ENCODE results near the gene DNAH11.

DNAH11 gene

DNA sequence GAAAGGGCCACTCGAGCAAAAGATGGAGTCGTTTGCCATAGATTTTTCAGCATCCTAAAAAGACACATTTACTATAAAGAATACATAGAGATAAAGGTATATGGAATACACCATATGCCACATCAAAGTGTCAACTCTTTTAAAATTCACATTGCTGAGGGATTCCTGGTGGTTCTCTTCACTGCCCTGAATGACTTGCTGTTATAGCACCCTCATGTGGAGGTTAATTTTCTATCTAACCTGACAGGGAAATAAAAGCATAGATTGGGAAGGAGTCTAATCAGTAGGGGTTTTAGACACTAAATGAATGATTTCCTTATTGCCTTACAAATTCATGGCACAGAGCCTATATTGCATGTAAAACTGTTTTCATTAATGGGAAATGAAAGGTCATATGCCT is 25.9 kb downstream of the DNAH11 start:
- DNase-seq: no peak
- WGBS (ENCODE audit: extremely low coverage, insufficient coverage, insufficient read length): no CpG with 5 or more reads among the region's 2 CpGs
- Histone ChIP-seq H2AK5ac (ENCODE audit: low read length) (no peak overlapping the region), H3K4me2 (ENCODE audit: low read length) (no peak overlapping the region), H3K9ac (ENCODE audit: low read length) (no peak overlapping the region), H3K79me1 (ENCODE audit: low read length) (no peaks in the 10 kb centered on the region), H3K4me3 (ENCODE audit: low read depth, low read length) (no peak overlapping the region), H2AFZ (ENCODE audit: insufficient read depth, low read length, poor library complexity) (no peak overlapping the region), H3K18ac (ENCODE audit: low read length) (no peak overlapping the region), H4K91ac (ENCODE audit: low read depth, low read length) (no peak overlapping the region), H3K9me3 (ENCODE audit: insufficient read depth, low read depth, low read length) (no peaks in the 10 kb centered on the region), H3K27me3 (ENCODE audit: insufficient read depth, low read length) (no peaks in the 10 kb centered on the region), H4K12ac (ENCODE audit: low read depth, low read length) (no peak overlapping the region), H3K27ac (ENCODE audit: low read depth, low read length) (no peak overlapping the region), H2BK120ac (ENCODE audit: insufficient read depth, low read length, poor library complexity) (no peak overlapping the region), H3K36me3 (ENCODE audit: control insufficient read depth in 1 of 2, insufficient read depth in 2 of 2, low read length in 2 of 2) (no peaks in the 10 kb centered on the region), H3K4me1 (ENCODE audit: control insufficient read depth in 1 of 2, insufficient read depth in 2 of 2, low read length in 2 of 2) (no peaks in the 10 kb centered on the region), H2BK5ac (ENCODE audit: low read depth, low read length, poor library complexity) (no peak overlapping the region), H3K79me2 (ENCODE audit: control insufficient read depth, insufficient read depth, low read length, poor library complexity) (no peaks in the 10 kb centered on the region), H3K14ac (ENCODE audit: low read length) (no peak overlapping the region), H2BK12ac (ENCODE audit: low read length) (no peak overlapping the region), H3K4ac (ENCODE audit: low read depth, low read length) (no peak overlapping the region), H3K23ac (ENCODE audit: low read length) (no peak overlapping the region), H4K8ac (ENCODE audit: low read depth, low read length) (no peak overlapping the region)

GRCh38 chr7:21572331-21573313 is 29.8 kb downstream of the DNAH11 start:
- no peak overlapping the region for H3K9ac ChIP-seq (ENCODE audit: low read length)

DNA sequence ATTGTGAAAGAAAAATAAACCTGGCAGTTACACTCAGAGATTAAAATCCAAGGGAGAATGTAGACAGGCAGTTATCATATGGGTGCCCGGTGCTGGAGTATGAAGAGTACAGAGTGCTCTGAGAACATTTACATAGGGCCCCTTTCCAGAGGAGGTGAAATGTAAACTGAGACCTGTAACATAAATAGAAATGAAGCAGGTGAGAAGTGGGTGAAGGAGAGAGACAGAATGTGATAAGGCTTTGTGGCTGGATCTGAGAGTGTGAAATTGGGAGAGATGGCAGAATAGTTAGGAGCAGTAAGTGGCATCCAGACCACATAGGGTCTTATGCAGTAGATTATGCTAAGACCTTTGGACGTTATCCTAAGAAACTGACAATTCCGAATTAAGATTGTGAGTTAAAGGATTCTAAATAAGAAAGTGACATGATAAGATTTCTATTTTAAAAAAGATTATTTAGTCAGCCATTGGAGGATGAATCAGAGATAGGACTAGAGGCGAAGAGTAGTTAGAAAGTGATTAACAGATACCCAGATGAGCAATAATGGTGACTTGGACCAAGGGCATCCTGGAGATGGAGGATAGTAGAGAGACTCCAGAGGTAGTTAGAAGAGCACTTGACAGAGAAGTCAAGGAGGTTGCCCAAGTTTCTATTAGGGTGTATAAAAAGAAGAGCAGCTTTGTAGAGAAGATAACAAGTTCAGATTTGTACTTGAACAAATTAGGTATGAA is 36.7 kb downstream of the DNAH11 start:
- Histone ChIP-seq H3K4me2 (ENCODE audit: low read length) (no peak overlapping the region), H2AFZ (ENCODE audit: insufficient read depth, low read length, poor library complexity) (no peak overlapping the region), H3K36me3 (ENCODE audit: control insufficient read depth in 1 of 2, insufficient read depth in 2 of 2, low read length in 2 of 2) (no peaks in the 10 kb centered on the region), H3K18ac (ENCODE audit: low read length) (no peak overlapping the region), H3K4ac (ENCODE audit: low read depth, low read length) (no peak overlapping the region), H3K4me1 (ENCODE audit: control insufficient read depth in 1 of 2, insufficient read depth in 2 of 2, low read length in 2 of 2) (no peaks in the 10 kb centered on the region), H3K79me1 (ENCODE audit: low read length) (no peaks in the 10 kb centered on the region), H3K9ac (ENCODE audit: low read length) (no peak overlapping the region), H4K12ac (ENCODE audit: low read depth, low read length) (no peak overlapping the region), H2BK12ac (ENCODE audit: low read length) (no peak overlapping the region), H2BK5ac (ENCODE audit: low read depth, low read length, poor library complexity) (no peak overlapping the region), H2BK120ac (ENCODE audit: insufficient read depth, low read length, poor library complexity) (no peak overlapping the region), H3K9me3 (ENCODE audit: insufficient read depth, low read depth, low read length) (no peaks in the 10 kb centered on the region), H3K27me3 (ENCODE audit: insufficient read depth, low read length) (no peaks in the 10 kb centered on the region), H3K23ac (ENCODE audit: low read length) (no peak overlapping the region), H4K8ac (ENCODE audit: low read depth, low read length) (no peak overlapping the region), H4K91ac (ENCODE audit: low read depth, low read length) (no peak overlapping the region), H3K14ac (ENCODE audit: low read length) (no peak overlapping the region), H3K27ac (ENCODE audit: low read depth, low read length) (no peak overlapping the region), H3K4me3 (ENCODE audit: low read depth, low read length) (no peak overlapping the region), H3K79me2 (ENCODE audit: control insufficient read depth, insufficient read depth, low read length, poor library complexity) (no peaks in the 10 kb centered on the region), H2AK5ac (ENCODE audit: low read length) (no peak overlapping the region)
- no peak for DNase-seq
- no CpG with 5 or more reads among the region's 4 CpGs for WGBS (ENCODE audit: extremely low coverage, insufficient coverage, insufficient read length)

More at GRCh38 chr7:21572331-21573313, 29.8 kb downstream of the DNAH11 start:
- Histone ChIP-seq H4K12ac (ENCODE audit: low read depth, low read length) (no peak overlapping the region), H3K4me3 (ENCODE audit: low read depth, low read length) (no peak overlapping the region), H3K27me3 (ENCODE audit: insufficient read depth, low read length) (no peaks in the 10 kb centered on the region), H4K8ac (ENCODE audit: low read depth, low read length) (no peak overlapping the region), H3K79me2 (ENCODE audit: control insufficient read depth, insufficient read depth, low read length, poor library complexity) (no peaks in the 10 kb centered on the region), H2BK12ac (ENCODE audit: low read length) (no peak overlapping the region), H2AFZ (ENCODE audit: insufficient read depth, low read length, poor library complexity) (no peak overlapping the region), H2AK5ac (ENCODE audit: low read length) (no peak overlapping the region), H4K91ac (ENCODE audit: low read depth, low read length) (no peak overlapping the region), H3K4ac (ENCODE audit: low read depth, low read length) (no peak overlapping the region), H3K27ac (ENCODE audit: low read depth, low read length) (no peak overlapping the region), H3K4me2 (ENCODE audit: low read length) (no peak overlapping the region), H3K4me1 (ENCODE audit: control insufficient read depth in 1 of 2, insufficient read depth in 2 of 2, low read length in 2 of 2) (no peaks in the 10 kb centered on the region), H3K9me3 (ENCODE audit: insufficient read depth, low read depth, low read length) (no peaks in the 10 kb centered on the region), H3K18ac (ENCODE audit: low read length) (no peak overlapping the region), H2BK5ac (ENCODE audit: low read depth, low read length, poor library complexity) (no peak overlapping the region), H2BK120ac (ENCODE audit: insufficient read depth, low read length, poor library complexity) (no peak overlapping the region), H3K23ac (ENCODE audit: low read length) (no peak overlapping the region), H3K14ac (ENCODE audit: low read length) (no peak overlapping the region), H3K79me1 (ENCODE audit: low read length) (no peaks in the 10 kb centered on the region), H3K36me3 (ENCODE audit: control insufficient read depth in 1 of 2, insufficient read depth in 2 of 2, low read length in 2 of 2) (no peaks in the 10 kb centered on the region)
- peak in 1 of 2 donors; percentile 60 for DNase-seq
- WGBS (ENCODE audit: extremely low coverage, insufficient coverage, insufficient read length): no CpG with 5 or more reads among the region's 7 CpGs

DNA sequence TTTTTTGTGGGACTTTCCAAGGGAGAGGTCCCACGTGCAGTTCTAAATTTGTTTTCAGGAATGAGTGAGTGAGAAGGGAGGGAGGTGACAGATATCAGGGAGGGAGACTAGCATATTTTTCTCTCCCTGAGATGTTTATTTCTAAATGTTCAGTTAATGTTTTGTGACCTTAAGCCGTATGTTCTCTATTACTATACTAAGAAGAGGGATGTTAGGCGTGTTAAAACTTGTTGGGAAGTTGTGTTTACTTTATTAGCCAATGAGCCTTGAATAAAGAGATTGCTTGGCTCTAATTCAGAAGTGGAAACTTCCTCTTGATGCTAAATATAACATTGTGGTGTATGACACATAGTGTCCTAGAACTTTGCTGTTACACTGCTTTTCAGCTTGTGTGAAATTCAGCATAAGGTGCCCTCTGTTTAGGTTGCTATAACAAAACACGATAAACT is 37.3 kb downstream of the DNAH11 start:
- whole genome bisulfite sequencing (ENCODE audit: extremely low coverage, insufficient coverage, insufficient read length): no CpG with 5 or more reads among the region's 4 CpGs
- Histone ChIP-seq H2AFZ (ENCODE audit: insufficient read depth, low read length, poor library complexity) (no peak overlapping the region), H3K4me3 (ENCODE audit: low read depth, low read length) (no peak overlapping the region)

More for the DNA sequence above, 37.3 kb downstream of the DNAH11 start:
- H3K4me1 ChIP-seq (ENCODE audit: control insufficient read depth in 1 of 2, insufficient read depth in 2 of 2, low read length in 2 of 2): no peaks in the 10 kb centered on the region
- no peak overlapping the region for H2BK120ac ChIP-seq (ENCODE audit: insufficient read depth, low read length, poor library complexity)
- no peaks in the 10 kb centered on the region for H3K79me2 ChIP-seq (ENCODE audit: control insufficient read depth, insufficient read depth, low read length, poor library complexity)
- H3K9me3 ChIP-seq (ENCODE audit: insufficient read depth, low read depth, low read length): no peaks in the 10 kb centered on the region
- no peak overlapping the region for H2BK12ac ChIP-seq (ENCODE audit: low read length)
- no peak overlapping the region for H3K18ac ChIP-seq (ENCODE audit: low read length)
- no peak overlapping the region for H3K23ac ChIP-seq (ENCODE audit: low read length)
- H3K4ac ChIP-seq (ENCODE audit: low read depth, low read length): no peak overlapping the region
- no peaks in the 10 kb centered on the region for H3K27me3 ChIP-seq (ENCODE audit: insufficient read depth, low read length)
- no peak overlapping the region for H3K9ac ChIP-seq (ENCODE audit: low read length)
- H3K36me3 ChIP-seq (ENCODE audit: control insufficient read depth in 1 of 2, insufficient read depth in 2 of 2, low read length in 2 of 2): no peaks in the 10 kb centered on the region
- no peak overlapping the region for H2BK5ac ChIP-seq (ENCODE audit: low read depth, low read length, poor library complexity)
- no peak overlapping the region for H4K8ac ChIP-seq (ENCODE audit: low read depth, low read length)
- no peak overlapping the region for H3K27ac ChIP-seq (ENCODE audit: low read depth, low read length)
- no peak for DNase-seq
- H3K14ac ChIP-seq (ENCODE audit: low read length): no peak overlapping the region
- H4K12ac ChIP-seq (ENCODE audit: low read depth, low read length): no peak overlapping the region
- no peaks in the 10 kb centered on the region for H3K79me1 ChIP-seq (ENCODE audit: low read length)
- no peak overlapping the region for H2AK5ac ChIP-seq (ENCODE audit: low read length)
- no peak overlapping the region for H3K4me2 ChIP-seq (ENCODE audit: low read length)
- no peak overlapping the region for H4K91ac ChIP-seq (ENCODE audit: low read depth, low read length)

Data from trophoblast cell (in vitro differentiated cells and primary cell).